T-cell (primary cell): Measurements from ENCODE around the gene CFAP74. TPM values are rescaled to one million over a fixed set of nuclear protein-coding genes. Genes with fewer than 3 reads are reported as not detected.

Experiments used
- ATAC-seq, 4 experiments: fragments of 200-7000 bp in 3 of 4; fragments of 150-1000 bp in 1 of 4; cut with Tn5 transposase; replicated peaks in 1 of 4; 1 replicate in 3 of 4; 2 replicates in 1 of 4; pipeline ENCODE4 v1.10.0; 2021; ENCODE audit warnings: moderate library complexity in 3 of 4, mild to moderate bottlenecking in 2 of 4, moderate number of reproducible peaks in 1 of 4
- CTCF ChIA-PET, 2 donors: fragments of 300-600 bp; sonication (Branson Sonifier 250); formaldehyde crosslinking; loops; one replicate each; lab custom pipeline; 2022; ENCODE audit warnings: antibody characterized with exemption in 2 of 2; lab: Charles Lee
- POLR2A ChIA-PET, 2 donors: fragments of 300-600 bp; sonication (Branson Sonifier 250); formaldehyde crosslinking; loops; one replicate each; lab custom pipeline; 2022; ENCODE audit warnings: antibody characterized with exemption in 2 of 2; lab: Charles Lee
- DNase-seq, 35 experiments: peaks; one replicate each; pipeline versions ENCODE4 v3.0.0 to v3.0.0-alpha.2; 2013 to 2023
- H3K27ac ChIP-seq: one replicate; pipeline ENCODE4 v1.5.1; 2013; ENCODE audit warnings: low read length
- H3K27me3 ChIP-seq, 2 experiments: replicated peaks in 1 of 2; 1 replicate in 1 of 2; 2 replicates in 1 of 2; pipeline versions ENCODE4 v1.6.1 to v1.7.0; 2013; ENCODE audit warnings: low read length in 1 of 2, mixed read lengths in 1 of 2; ENCODE audit not compliant: control insufficient read depth in 2 of 2, insufficient read depth in 2 of 2; ENCODE audit errors: extremely low read depth in 1 of 2
- H3K36me3 ChIP-seq, 2 donors: 1 replicate in 1 of 2; 2 replicates in 1 of 2; pipeline versions ENCODE4 v1.6.1 to v1.7.0; 2013; ENCODE audit warnings: low read length in 1 of 2; ENCODE audit not compliant: control insufficient read depth in 2 of 2, insufficient read depth in 1 of 2; ENCODE audit errors: extremely low read depth in 1 of 2
- H3K4me1 ChIP-seq, 2 experiments: 1 replicate in 1 of 2; 2 replicates in 1 of 2; pipeline versions ENCODE4 v1.6.1 to v1.7.0; 2013; ENCODE audit warnings: low read length in 2 of 2, mixed read lengths in 1 of 2; ENCODE audit not compliant: insufficient read depth in 2 of 2, control insufficient read depth in 1 of 2; ENCODE audit errors: extremely low read depth in 1 of 2
- H3K4me3 ChIP-seq, 2 donors: 1 replicate in 1 of 2; 2 replicates in 1 of 2; pipeline versions ENCODE4 v1.5.1 to v1.7.0; 2013; ENCODE audit warnings: mild to moderate bottlenecking in 2 of 2, low read length in 1 of 2, moderate library complexity in 1 of 2; ENCODE audit not compliant: control insufficient read depth in 1 of 2; ENCODE audit errors: extremely low read depth in 1 of 2
- H3K9me3 ChIP-seq: 2 replicates; pipeline ENCODE4 v1.7.0; 2013
- H3K27ac Mint-ChIP-seq, 2 donors: one replicate each; pipeline ENCODE4 v1.8.0; 2020 to 2021; ENCODE audit warnings: mild to moderate bottlenecking in 2 of 2, mixed read lengths in 2 of 2
- H3K27me3 Mint-ChIP-seq, 2 donors: one replicate each; pipeline ENCODE4 v1.8.0; 2021 to 2022; ENCODE audit warnings: mixed read lengths in 2 of 2
- H3K36me3 Mint-ChIP-seq: one replicate; pipeline ENCODE4 v1.8.0; 2021; ENCODE audit warnings: mixed read lengths
- H3K4me1 Mint-ChIP-seq, 3 donors: one replicate each; pipeline ENCODE4 v1.8.0; 2020 to 2022; ENCODE audit warnings: mixed read lengths in 3 of 3, mild to moderate bottlenecking in 1 of 3
- H3K4me3 Mint-ChIP-seq, 3 donors: one replicate each; pipeline ENCODE4 v1.8.0; 2020 to 2022; ENCODE audit warnings: mild to moderate bottlenecking in 3 of 3, mixed read lengths in 3 of 3, moderate library complexity in 3 of 3
- H3K9me3 Mint-ChIP-seq, 3 donors: one replicate each; pipeline ENCODE4 v1.8.0; 2020 to 2022; ENCODE audit warnings: mixed read lengths in 3 of 3
- WGBS: methylation state at CpG from one replicate; pipeline ENCODE4 v1.1.5; 2013; ENCODE audit warnings: missing lambda C conversion rate; ENCODE audit not compliant: insufficient coverage; 5-methylcytosine and 5-hydroxymethylcytosine counted together
- total RNA-seq, 35 experiments: library from RNA in 6 of 35; stranded (reverse) in 6 of 35; fragments of 120-200 nt in 1 of 35; gene quantifications; one replicate each; pipeline versions ENCODE4 v1.2.1 to v1.2.4 and lab custom pipeline; 2013 to 2026

Gene CFAP74
- total RNA-seq, 5 donors from 2014 or later (not counting 1 experiment from before 2014, with no cell fraction given) = not detected

DNA sequence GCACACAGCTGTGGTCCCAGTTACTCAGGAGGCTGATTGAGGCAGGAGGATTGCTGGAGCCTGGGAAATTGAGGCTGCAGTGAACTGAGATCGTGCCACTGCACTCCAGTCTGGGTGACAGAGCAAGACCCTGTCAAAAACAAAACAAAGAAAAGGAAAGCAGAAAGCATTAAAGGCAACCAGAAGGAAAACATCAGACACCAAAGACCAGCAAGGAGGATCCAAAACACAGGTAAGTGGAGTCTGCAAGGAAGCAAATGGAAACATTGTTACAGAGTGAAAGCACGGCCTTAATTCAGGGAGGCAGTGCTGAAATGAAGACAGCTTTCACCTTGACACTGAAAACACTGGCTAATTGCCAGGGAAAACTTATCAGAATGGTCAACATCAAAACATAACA, 40.8 kb downstream of the CFAP74 start:
- no peak overlapping the region for H3K4me3 Mint-ChIP-seq
- no peaks in the 10 kb centered on the region for H3K36me3 ChIP-seq
- H3K9me3 ChIP-seq = no peaks in the 10 kb centered on the region
- no peak overlapping the region for H3K4me3 ChIP-seq
- H3K36me3 Mint-ChIP-seq = no peaks in the 10 kb centered on the region
- ChIA-PET CTCF (interaction anchor here in 1 of 2 donors (0.7 kb wide), 1 partner anchor 59 kb away, joined by 4 read pairs; no protein-coding TSS in a partner anchor), POLR2A (no interaction called here)
- no peaks in the 10 kb centered on the region for H3K4me1 Mint-ChIP-seq
- ATAC-seq = no peak
- peaks cover 21 to 36% of the 10 kb centered on the region in 2 donors for H3K27me3 Mint-ChIP-seq
- H3K27ac Mint-ChIP-seq = no peak overlapping the region
- 60% methylated on average over 1 of the region's 2 CpGs for WGBS
- no peak for DNase-seq
- no peak overlapping the region for H3K27ac ChIP-seq
- peaks cover 0 to 8% of the 10 kb centered on the region in 2 experiments for H3K4me1 ChIP-seq
- peaks cover 0 to 78% of the 10 kb centered on the region in 2 experiments for H3K27me3 ChIP-seq
- H3K9me3 Mint-ChIP-seq = no peaks in the 10 kb centered on the region

DNA sequence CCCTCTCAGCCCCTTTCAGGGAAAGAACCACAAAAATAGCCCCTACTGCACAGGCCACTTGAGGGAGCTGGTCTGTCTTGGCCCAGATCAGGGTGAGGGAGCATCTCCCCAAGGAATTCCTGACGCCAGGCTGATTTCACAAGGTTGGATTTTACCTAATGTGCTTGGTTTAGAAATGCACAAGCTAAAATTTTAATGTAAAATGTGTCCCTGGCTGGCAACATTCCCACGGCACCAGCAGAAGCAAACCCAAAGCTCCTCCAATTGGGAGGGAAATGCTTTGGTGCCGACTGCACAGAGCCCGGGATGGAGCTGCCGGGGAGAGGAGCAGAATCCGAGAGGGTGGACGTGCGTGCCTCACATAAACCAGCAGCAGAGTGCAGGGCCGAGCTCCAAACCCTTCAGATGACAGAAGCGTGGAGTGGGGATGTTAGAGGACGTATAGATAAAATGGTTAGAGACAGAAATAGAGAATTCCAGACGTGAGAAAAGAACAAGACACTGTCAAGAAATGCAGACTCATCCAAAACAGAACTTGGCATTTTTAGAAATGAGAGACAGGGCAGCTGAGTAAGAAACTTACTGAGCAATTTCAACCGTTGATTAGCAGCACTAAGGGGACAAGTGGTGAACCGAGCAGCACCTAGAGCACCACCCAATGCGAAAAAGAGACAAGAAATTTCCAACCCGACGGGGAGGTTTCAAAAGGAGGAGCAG, 42.9 kb downstream of the CFAP74 start:
- peaks cover 21 to 36% of the 10 kb centered on the region in 2 donors for H3K27me3 Mint-ChIP-seq
- no peak overlapping the region for H3K27ac Mint-ChIP-seq
- H3K9me3 Mint-ChIP-seq = no peaks in the 10 kb centered on the region
- Histone ChIP-seq H3K4me1 (peaks cover 0 to 8% of the 10 kb centered on the region in 2 experiments), H3K4me3 (no peak overlapping the region), H3K9me3 (no peaks in the 10 kb centered on the region), H3K27me3 (peaks cover 0 to 76% of the 10 kb centered on the region in 2 experiments), H3K36me3 (no peaks in the 10 kb centered on the region), H3K27ac (no peak overlapping the region)
- ATAC-seq = no peak
- ChIA-PET CTCF (interaction anchor here in 1 of 2 donors (1.9 kb wide), 1 partner anchor 84 kb away, joined by 6 read pairs; no protein-coding TSS in a partner anchor), POLR2A (no interaction called here)
- H3K4me3 Mint-ChIP-seq = no peak overlapping the region
- WGBS = 85% methylated on average over 15 of the region's 17 CpGs
- H3K36me3 Mint-ChIP-seq = no peaks in the 10 kb centered on the region
- no peaks in the 10 kb centered on the region for H3K4me1 Mint-ChIP-seq
- no peak for DNase-seq

DNA sequence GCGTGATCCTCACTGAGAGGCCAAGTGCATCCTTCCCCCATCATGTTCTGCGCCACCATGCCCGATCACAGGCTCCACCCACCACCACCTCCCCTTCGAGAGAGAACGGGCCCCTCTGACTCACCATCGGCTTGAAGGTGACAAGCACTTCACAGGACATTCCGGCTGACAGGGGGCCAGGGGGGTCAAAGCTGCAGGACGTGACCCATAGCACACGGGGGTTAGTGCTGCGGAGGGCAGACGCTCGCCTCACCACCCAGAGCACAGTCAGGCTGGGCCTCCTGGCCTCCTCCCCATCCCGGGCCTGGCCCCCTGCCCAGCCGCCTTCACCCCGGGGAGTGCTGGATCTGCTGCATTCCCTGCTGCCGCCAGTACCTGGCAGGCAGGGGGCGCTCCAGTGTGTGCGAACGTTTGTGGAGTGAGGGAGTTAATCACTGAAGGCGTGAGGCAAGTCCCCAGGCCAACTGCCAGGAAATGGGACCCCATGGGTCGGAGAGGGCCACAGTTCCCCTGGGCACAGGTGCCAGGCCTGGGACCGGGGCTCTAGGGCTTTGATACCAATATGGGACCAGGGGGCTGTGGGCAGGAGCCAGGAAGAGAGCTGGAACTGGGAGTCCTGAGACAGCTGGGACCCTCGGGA, 43.6 kb downstream of the CFAP74 start:
- ATAC-seq = peak in 3 of 4 experiments; percentile 55 to 76 (median 56)
- peaks cover 21 to 36% of the 10 kb centered on the region in 2 donors for H3K27me3 Mint-ChIP-seq
- H3K4me3 ChIP-seq = no peak overlapping the region

DNA sequence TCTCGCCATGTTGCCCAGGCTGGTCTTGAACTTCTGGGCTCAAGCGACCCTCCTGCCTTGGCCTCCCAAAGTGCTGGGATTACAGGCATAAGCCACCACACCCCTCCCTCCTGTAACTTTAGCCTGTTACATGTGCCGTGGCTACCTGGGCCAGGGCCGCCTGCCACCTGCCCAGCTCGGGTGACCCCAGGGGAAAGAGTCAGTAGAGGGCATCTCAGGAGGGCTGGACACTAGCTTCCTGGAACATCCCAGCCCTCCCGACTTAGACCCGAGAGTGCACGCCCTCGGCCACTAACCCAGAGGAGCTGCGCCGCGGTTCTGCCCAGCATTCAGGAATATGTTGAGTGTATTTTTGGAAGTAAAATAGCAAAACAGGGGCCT, 44.1 kb downstream of the CFAP74 start:
- POLR2A ChIA-PET = no interaction called here
- Histone ChIP-seq H3K4me1 (peaks cover 0 to 13% of the 10 kb centered on the region in 2 experiments), H3K36me3 (no peaks in the 10 kb centered on the region), H3K9me3 (no peaks in the 10 kb centered on the region), H3K27ac (no peak overlapping the region), H3K27me3 (peaks cover 0 to 65% of the 10 kb centered on the region in 2 experiments), H3K4me3 (no peak overlapping the region)
- Mint-ChIP-seq H3K27ac (no peak overlapping the region), H3K27me3 (peaks cover 21 to 36% of the 10 kb centered on the region in 2 donors), H3K9me3 (no peaks in the 10 kb centered on the region), H3K4me3 (no peak overlapping the region), H3K36me3 (no peaks in the 10 kb centered on the region), H3K4me1 (peaks cover 0 to 5% (median 4%) of the 10 kb centered on the region in 3 donors)
- 79% methylated on average over 6 of the region's 12 CpGs for WGBS
- DNase-seq (no peak), ATAC-seq (no peak)
- CTCF ChIA-PET = no interaction called here

More for the DNA sequence above, 43.6 kb downstream of the CFAP74 start:
- Histone ChIP-seq H3K36me3 (no peaks in the 10 kb centered on the region), H3K4me1 (peaks cover 0 to 8% of the 10 kb centered on the region in 2 experiments), H3K27ac (no peak overlapping the region), H3K9me3 (no peaks in the 10 kb centered on the region), H3K27me3 (peaks cover 0 to 69% of the 10 kb centered on the region in 2 experiments)
- WGBS = 6% methylated on average over 19 of the region's 23 CpGs
- Mint-ChIP-seq H3K27ac (no peak overlapping the region), H3K36me3 (no peaks in the 10 kb centered on the region), H3K4me1 (peaks cover 0 to under 1% (median 0%) of the 10 kb centered on the region in 3 donors), H3K4me3 (no peak overlapping the region), H3K9me3 (no peaks in the 10 kb centered on the region)
- ChIA-PET POLR2A (no interaction called here), CTCF (interaction anchor here in 1 of 2 donors (1.9 kb wide), 1 partner anchor 85 kb away, joined by 6 read pairs; no protein-coding TSS in a partner anchor)
- peak; percentile 15 to 67 (median 43) for DNase-seq

DNA sequence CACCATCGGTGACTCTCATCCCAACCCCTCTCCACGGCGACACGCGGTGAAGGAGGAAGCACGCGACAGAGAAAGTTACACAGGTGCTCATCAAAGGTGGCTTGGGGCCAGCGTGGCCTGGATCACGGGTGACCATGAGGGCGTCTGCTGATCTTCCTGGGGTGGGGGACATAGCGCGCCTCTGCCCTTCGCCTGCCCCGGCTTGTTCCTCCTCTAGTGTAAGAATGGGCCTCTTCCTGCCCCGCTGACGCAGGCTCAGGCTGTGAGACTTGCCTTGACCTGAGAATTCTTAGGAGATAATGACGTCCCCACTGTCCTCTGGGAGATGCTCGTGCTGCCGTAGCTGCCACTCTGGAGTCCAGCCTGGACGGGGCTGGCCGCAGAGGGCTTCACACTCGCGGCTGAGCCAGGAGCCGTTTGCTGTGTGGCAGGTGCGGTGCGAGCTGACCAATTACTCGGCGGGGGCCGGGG, 45.5 kb downstream of the CFAP74 start:
- no peaks in the 10 kb centered on the region for H3K36me3 Mint-ChIP-seq
- DNase-seq = no peak
- Histone ChIP-seq H3K27me3 (peaks cover 0 to 54% of the 10 kb centered on the region in 2 experiments), H3K36me3 (no peaks in the 10 kb centered on the region), H3K27ac (no peak overlapping the region), H3K4me3 (no peak overlapping the region), H3K4me1 (peaks cover 0 to 13% of the 10 kb centered on the region in 2 experiments), H3K9me3 (no peaks in the 10 kb centered on the region)
- WGBS = 77% methylated on average over 20 of the region's 29 CpGs
- POLR2A ChIA-PET = no interaction called here
- H3K27me3 Mint-ChIP-seq = peaks cover 18 to 36% of the 10 kb centered on the region in 2 donors
- no peak overlapping the region for H3K4me3 Mint-ChIP-seq
- peaks cover 0 to 5% (median 4%) of the 10 kb centered on the region in 3 donors for H3K4me1 Mint-ChIP-seq
- no peak overlapping the region for H3K27ac Mint-ChIP-seq
- ATAC-seq = no peak
- H3K9me3 Mint-ChIP-seq = no peaks in the 10 kb centered on the region
- CTCF ChIA-PET = no interaction called here

DNA sequence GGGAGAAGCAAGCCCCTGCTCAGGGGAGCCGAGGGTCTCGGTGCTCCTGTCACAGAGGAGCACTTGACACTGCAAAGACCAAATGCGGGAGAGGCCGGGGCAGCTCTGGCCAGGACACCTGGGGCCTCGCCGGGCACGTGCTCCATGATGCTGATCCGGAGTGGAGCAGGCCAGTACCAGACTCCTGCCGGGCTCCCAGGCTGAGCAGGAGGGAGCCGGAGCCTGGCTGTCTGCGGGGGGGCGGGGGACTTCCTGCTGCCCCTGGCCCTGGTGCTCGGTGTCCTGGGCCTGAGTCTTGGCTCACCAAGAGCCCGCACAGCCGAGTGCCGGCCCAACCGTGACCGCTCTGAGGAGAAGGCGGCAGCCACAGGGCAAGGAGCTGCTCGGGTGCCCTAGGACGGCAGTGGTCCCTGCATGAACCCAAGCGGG, 46.0 kb downstream of the CFAP74 start:
- 84% methylated on average over 18 of the region's 22 CpGs for WGBS
- H3K36me3 Mint-ChIP-seq = no peaks in the 10 kb centered on the region
- H3K4me1 Mint-ChIP-seq = peaks cover 0 to 5% (median 4%) of the 10 kb centered on the region in 3 donors
- Histone ChIP-seq H3K9me3 (no peaks in the 10 kb centered on the region), H3K4me1 (peaks cover 0 to 13% of the 10 kb centered on the region in 2 experiments), H3K36me3 (no peaks in the 10 kb centered on the region), H3K27ac (no peak overlapping the region), H3K27me3 (peaks cover 0 to 51% of the 10 kb centered on the region in 2 experiments), H3K4me3 (no peak overlapping the region)
- ChIA-PET CTCF (no interaction called here), POLR2A (no interaction called here)
- DNase-seq (no peak), ATAC-seq (no peak)
- no peak overlapping the region for H3K27ac Mint-ChIP-seq
- H3K9me3 Mint-ChIP-seq = no peaks in the 10 kb centered on the region
- no peak overlapping the region for H3K4me3 Mint-ChIP-seq
- H3K27me3 Mint-ChIP-seq = peaks cover 18 to 34% of the 10 kb centered on the region in 2 donors
